HepG2 (cell line): ENCODE results near the gene GPAM. TPM values are rescaled to one million over a fixed set of nuclear protein-coding genes. Genes with fewer than 3 reads are reported as not detected.

Experiments
- ATAC-seq: fragments of 200-7000 bp; cut with Tn5 transposase; 3 replicates; pipeline ENCODE4 v1.9.1; 2020; ENCODE audit warnings: mild to moderate bottlenecking, moderate library complexity
- BruUV-seq: library from RNA; stranded (reverse); fragments of 400-500 nt; replicated peaks from 2 replicates; lab custom pipeline; 2021; lab: Mats Ljungman, UMichigan
- CTCF ChIA-PET: fragments of 300-600 bp; formaldehyde crosslinking; extraction: SDS; loops from one replicate; lab custom pipeline; 2021; ENCODE audit warnings: low total read pairs, inconsistent platforms, low intra/inter-chr PET ratio; lab: Yijun Ruan, JAX
- POLR2A ChIA-PET: fragments of 350-600 bp; sonication (Branson Sonifier 250); formaldehyde crosslinking; loops from one replicate; lab custom pipeline; 2020; ENCODE audit warnings: antibody characterized with exemption, inconsistent platforms; lab: Yijun Ruan, JAX
- DNase-seq: peaks from one replicate; pipeline ENCODE4 v3.0.0-alpha.2; 2015; ENCODE audit warnings: low spot score
- FAIRE-seq: peaks from 3 replicates; lab custom pipeline; 2011; peaks lifted over from hg19 to GRCh38; lab: Jason Lieb, UNC
- H2AFZ ChIP-seq: one replicate; pipeline ENCODE4 v1.6.1; 2011; ENCODE audit warnings: low read length, inconsistent platforms
- H3K27ac ChIP-seq: fragments of 300-600 bp; 3 replicates; pipeline ENCODE4 v1.8.0; 2011; ENCODE audit warnings: mixed run types, mild to moderate bottlenecking, mixed read lengths, low read length, inconsistent platforms; ENCODE audit not compliant: insufficient read depth; ENCODE audit errors: extremely low read length
- H3K27me3 ChIP-seq, 2 experiments: fragments of 200-600 bp in 1 of 2; 2 replicates in 1 of 2; 3 replicates in 1 of 2; pipeline versions ENCODE4 v1.6.0 to v1.8.0; 2011; ENCODE audit warnings: low read length in 2 of 2, mild to moderate bottlenecking in 2 of 2, moderate library complexity in 2 of 2, inconsistent platforms in 1 of 2; ENCODE audit not compliant: insufficient read depth in 2 of 2, control insufficient read depth in 1 of 2
- H3K36me3 ChIP-seq, 2 experiments: fragments of 200-600 bp in 1 of 2; replicated peaks in 1 of 2; 2 replicates in 1 of 2; 3 replicates in 1 of 2; pipeline versions ENCODE4 v1.5.1 to v1.8.0; 2011; ENCODE audit warnings: low read length in 2 of 2, inconsistent platforms in 1 of 2; ENCODE audit not compliant: insufficient read depth in 2 of 2, control insufficient read depth in 1 of 2
- H3K4me1 ChIP-seq: 2 replicates; pipeline ENCODE4 v1.5.1; 2012; ENCODE audit warnings: low read length, inconsistent platforms; ENCODE audit not compliant: insufficient read depth
- H3K4me2 ChIP-seq: 2 replicates; pipeline ENCODE4 v1.6.0; 2011; ENCODE audit warnings: low read depth, low read length, inconsistent platforms
- H3K4me3 ChIP-seq, 3 experiments: fragments of 200-600 bp in 1 of 3; sonication (generic), shearing (Covaris generic) in 1 of 3; replicated peaks in 1 of 3; 2 replicates each; pipeline ENCODE4 v1.5.1; 2011 to 2016; ENCODE audit warnings: low read length in 3 of 3, inconsistent platforms in 2 of 3, low read depth in 2 of 3, mild to moderate bottlenecking in 2 of 3, control low read depth in 1 of 3, mixed read lengths in 1 of 3; ENCODE audit not compliant: insufficient read depth in 1 of 3
- H3K79me2 ChIP-seq: one replicate; pipeline ENCODE4 v1.6.1; 2011; ENCODE audit warnings: low read length, inconsistent platforms; ENCODE audit not compliant: insufficient read depth
- H3K9ac ChIP-seq: 2 replicates; pipeline ENCODE4 v1.6.0; 2011; ENCODE audit warnings: mild to moderate bottlenecking, low read depth, low read length, inconsistent platforms; ENCODE audit not compliant: insufficient read depth
- H3K9me3 ChIP-seq: 2 replicates; pipeline ENCODE4 v1.5.1; 2012; ENCODE audit warnings: mild to moderate bottlenecking, low read length
- H4K20me1 ChIP-seq: 2 replicates; pipeline ENCODE4 v1.6.0; 2011; ENCODE audit warnings: inconsistent platforms, mild to moderate bottlenecking, low read length, moderate library complexity; ENCODE audit not compliant: insufficient read depth
- AGO2 ChIP-seq: fragments of 200-400 bp; formaldehyde crosslinking; optimal IDR thresholded peaks from 2 replicates; pipeline ENCODE3; 2017; ENCODE audit warnings: mild to moderate bottlenecking, low read depth, low read length, moderate library complexity
- HDAC1 ChIP-seq: sonication (generic); formaldehyde crosslinking; IDR thresholded peaks from 2 replicates; pipeline ENCODE4 v1.5.1; 2020; ENCODE audit warnings: mild to moderate bottlenecking, missing genetic modification reagents
- KLF15 ChIP-seq: sonication (generic); formaldehyde crosslinking; IDR thresholded peaks from 2 replicates; pipeline ENCODE4 v1.8.1; 2023; ENCODE audit warnings: borderline replicate concordance, mild to moderate bottlenecking, inconsistent platforms, missing genetic modification reagents, mixed read lengths
- NCOR1 ChIP-seq: fragments of 200-600 bp; sonication (generic); IDR thresholded peaks from 2 replicates; pipeline ENCODE4 v1.7.0; 2017; ENCODE audit warnings: antibody characterized with exemption, low read length, borderline replicate concordance
- NKX3-1 ChIP-seq: sonication (generic); formaldehyde crosslinking; IDR thresholded peaks from 2 replicates; pipeline ENCODE4 v1.5.0; 2020; ENCODE audit warnings: missing genetic modification reagents
- PHB2 ChIP-seq: fragments of 450-650 bp; IDR thresholded peaks from 2 replicates; pipeline ENCODE4 v1.6.1; 2018; ENCODE audit not compliant: partially characterized antibody
- PHF8 ChIP-seq: sonication (generic); formaldehyde crosslinking; IDR thresholded peaks from 2 replicates; pipeline ENCODE4 v1.5.0; 2020; ENCODE audit warnings: missing genetic modification reagents
- POLR2AphosphoS5 ChIP-seq: IDR thresholded peaks from 2 replicates; pipeline ENCODE4 v1.6.1; 2012; ENCODE audit warnings: low read depth, low read length
- RBFOX2 ChIP-seq: fragments of 200-400 bp; formaldehyde crosslinking; IDR thresholded peaks from 2 replicates; pipeline ENCODE4 v1.6.1; 2017; ENCODE audit warnings: low read depth, mild to moderate bottlenecking, low read length
- SIN3A ChIP-seq: IDR thresholded peaks from 2 replicates; pipeline ENCODE4 v1.6.1; 2011; ENCODE audit warnings: low read depth, mild to moderate bottlenecking, control low read depth, low read length, borderline replicate concordance
- SKI ChIP-seq: fragments of 450-650 bp; IDR thresholded peaks from one replicate; pipeline ENCODE4 v1.6.1; 2018; ENCODE audit warnings: mild to moderate bottlenecking; ENCODE audit not compliant: partially characterized antibody
- SP140L ChIP-seq: sonication (generic); formaldehyde crosslinking; IDR thresholded peaks from 2 replicates; pipeline ENCODE4 v1.4.0; 2020; ENCODE audit warnings: missing genetic modification reagents, borderline replicate concordance
- TEAD3 ChIP-seq: optimal IDR thresholded peaks from 2 replicates; pipeline ENCODE3; 2016; ENCODE audit warnings: borderline replicate concordance
- TSC22D2 ChIP-seq: sonication (generic); formaldehyde crosslinking; IDR thresholded peaks from 2 replicates; pipeline ENCODE4 v1.5.1; 2020; ENCODE audit warnings: missing genetic modification reagents, mild to moderate bottlenecking, borderline replicate concordance
- YEATS4 ChIP-seq: sonication (generic); formaldehyde crosslinking; IDR thresholded peaks from 2 replicates; pipeline ENCODE4 v1.4.0; 2020; ENCODE audit warnings: missing genetic modification reagents, borderline replicate concordance
- ZBTB2 ChIP-seq: sonication (generic); formaldehyde crosslinking; IDR thresholded peaks from 2 replicates; pipeline ENCODE4 v1.8.0; 2022; ENCODE audit warnings: low read depth, missing genetic modification reagents
- ZC3H4 ChIP-seq: sonication (generic); formaldehyde crosslinking; IDR thresholded peaks from 2 replicates; pipeline ENCODE4 v1.4.0; 2020; ENCODE audit warnings: missing genetic modification reagents, borderline replicate concordance
- ZFP37 ChIP-seq: sonication (generic); formaldehyde crosslinking; IDR thresholded peaks from 2 replicates; pipeline ENCODE4 v1.4.0; 2020; ENCODE audit warnings: missing genetic modification reagents, borderline replicate concordance
- ZNF138 ChIP-seq: sonication (generic); formaldehyde crosslinking; IDR thresholded peaks from 2 replicates; pipeline ENCODE4 v1.5.0; 2020; ENCODE audit warnings: mild to moderate bottlenecking, low read depth, missing genetic modification reagents
- ZNF430 ChIP-seq: sonication (generic); formaldehyde crosslinking; IDR thresholded peaks from 2 replicates; pipeline ENCODE4 v1.9.0; 2021; ENCODE audit warnings: mild to moderate bottlenecking, missing genetic modification reagents
- ZNF556 ChIP-seq: sonication (generic); formaldehyde crosslinking; IDR thresholded peaks from 2 replicates; pipeline ENCODE4 v1.4.0; 2020; ENCODE audit warnings: mild to moderate bottlenecking, missing genetic modification reagents, borderline replicate concordance
- ZNF564 ChIP-seq: sonication (generic); formaldehyde crosslinking; IDR thresholded peaks from 2 replicates; pipeline ENCODE4 v1.8.1; 2023; ENCODE audit warnings: mild to moderate bottlenecking, missing genetic modification reagents
- ZNF747 ChIP-seq: sonication (generic); formaldehyde crosslinking; IDR thresholded peaks from 2 replicates; pipeline ENCODE4 v1.8.1; 2023; ENCODE audit warnings: missing genetic modification reagents, mild to moderate bottlenecking, borderline replicate concordance
- WGBS: methylation state at CpG from one replicate; pipeline ENCODE4 v1.1.6; 2017; ENCODE audit warnings: low lambda C conversion rate; 5-methylcytosine and 5-hydroxymethylcytosine counted together
- in situ Hi-C: cut with HindIII; loops from 2 replicates; pipeline ENCODE4 v1.10.0; 2017; ENCODE audit warnings: low pct_unique_long_range_greater_than_20kb; ENCODE audit not compliant: extremely low pct_ligation_motif_present
- intact Hi-C: fragments of 100-400 bp; cut with micrococcal nuclease; formaldehyde crosslinking; loops from one replicate; pipeline ENCODE4 v1.10.0; 2022; ENCODE audit not compliant: unreplicated experiment
- polyA plus RNA-seq, 8 experiments: library from polyadenylated mRNA; depleted of rRNA in 3 of 8; stranded (reverse) in 7 of 8; unstranded in 1 of 8; fragments of >200 nt; fragmentation: Illumina TruSeq in 4 of 8; extraction: Trizol in 4 of 8; gene quantifications; 2 replicates each; pipeline versions ENCODE4 v1.2.1 to v1.2.3, GENCODE V29; 2011 to 2016; ENCODE audit warnings: low read depth in 4 of 8, missing spikeins in 1 of 8, mixed read lengths in 1 of 8; ENCODE audit not compliant: insufficient read depth in 1 of 8
- total RNA-seq, 5 experiments: library from RNA; depleted of rRNA; stranded (reverse); fragments of >200 nt; fragmentation: Illumina TruSeq; extraction: Trizol; gene quantifications; 2 replicates each; pipeline ENCODE4 v1.2.3, GENCODE V29; 2016; ENCODE audit warnings: low read depth in 1 of 5

Gene GPAM
- total and polyA plus RNA-seq, 2 of the 13 experiments (the other 11 are each of a cell fraction or from before 2014, with no cell fraction given): 36.8 to 140 TPM

- BruUV-seq: no TSS peak
- 5% methylated on average over 8 of the region's 9 CpGs for WGBS
- Histone ChIP-seq H3K4me2 (peak overlapping the region; percentile 99), H4K20me1 (no peaks in the 10 kb centered on the region), H3K4me3 (peak overlapping the region; percentile 59 to 77 (median 74)), H3K79me2 (peaks cover 65% of the 10 kb centered on the region), H3K27me3 (no peaks in the 10 kb centered on the region; a peak in 1 of 5 replicates), H2AFZ (no peak overlapping the region), H3K36me3 (peaks cover 3 to 11% of the 10 kb centered on the region in 2 experiments; a peak in 4 of 5 replicates), H3K27ac (peak overlapping the region; percentile 93), H3K4me1 (peaks cover 98% of the 10 kb centered on the region), H3K9ac (peak overlapping the region; percentile 82), H3K9me3 (no peaks in the 10 kb centered on the region)
- ChIA-PET POLR2A (interaction anchor here (0.8 to 7.8 kb wide), 27 partner anchors 10 to 1381 kb away, joined by 3 to 189 read pairs (median 6); no protein-coding TSS in a partner anchor), CTCF (no interaction called here)
- DNase-seq (no peak), ATAC-seq (peak; percentile 16), FAIRE-seq (no peak)
- in situ Hi-C loops (loop anchor here (5.0 kb wide), 1 partner anchor 81 kb away; no protein-coding TSS in a partner anchor), intact Hi-C loops (loop anchor here (1.0 to 2.0 kb wide), 3 partner anchors 35 to 78 kb away; no protein-coding TSS in a partner anchor)
- TF ChIP-seq ZNF138 (CRISPR knock-in tag) (peak; percentile 79; the same call in 1 of the 2 replicates), ZNF556 (CRISPR knock-in tag) (0 out of 2 replicates have a peak, but pooled peaks have one; percentile 12), ZNF747 (CRISPR knock-in tag) (peak; percentile 41; the same call in 1 of the 2 replicates), SP140L (CRISPR knock-in tag) (no peak; the same call in 1 of the 2 replicates), ZNF430 (0 out of 2 replicates have a peak, but pooled peaks have one; percentile 36), YEATS4 (CRISPR knock-in tag) (peak; percentile 27; the same call in 1 of the 2 replicates), ZBTB2 (no peak), ZNF564 (0 out of 2 replicates have a peak, but pooled peaks have one; percentile 6), SIN3A (peak; percentile 42; the same call in 1 of the 2 replicates), KLF15 (CRISPR knock-in tag) (0 out of 2 replicates have a peak, but pooled peaks have one; percentile 5), TSC22D2 (CRISPR knock-in tag) (0 out of 2 replicates have a peak, but pooled peaks have one; percentile 1), NKX3-1 (0 out of 2 replicates have a peak, but pooled peaks have one; percentile 1), ZC3H4 (CRISPR knock-in tag) (0 out of 2 replicates have a peak, but pooled peaks have one; percentile 49), NCOR1 (0 out of 2 replicates have a peak, but pooled peaks have one; percentile 48), POLR2AphosphoS5 (no peak), PHB2 (no peak), HDAC1 (CRISPR knock-in tag) (0 out of 2 replicates have a peak, but pooled peaks have one; percentile 2), AGO2 (peak; percentile 33), ZFP37 (CRISPR knock-in tag) (no peak), PHF8 (CRISPR knock-in tag) (peak; percentile 41; the same call in 1 of the 2 replicates), RBFOX2 (peak; percentile 78), TEAD3 (CRISPR knock-in tag) (peak; percentile 21), SKI (peak; percentile 36)
These were observed 43.1 kb upstream of the GPAM start for GRCh38 chr10:112226439-112227248.
